Stimulated activated CD8-positive, alpha-beta memory T cell treated with anti-CD3 and anti-CD28 coated beads, Interleukin-7, amount 100 ng/mL, for 24 hours (primary cell): Measurements from ENCODE around the gene FDX2.

Source experiments
- DNase-seq: peaks from one replicate; pipeline ENCODE4 v3.0.0-alpha.2; 2020; ENCODE audit warnings: low read depth

FDX2 gene

GRCh38 chr19:10332965-10333757 is 17.3 kb upstream of the FDX2 start, which contains the start of gene RAVER1:
Gene RAVER1, minus strand, starts transcription at chr19:10333529. Its CDS starts 22 bp downstream, at chr19:10333507.
- DNase-seq: peak; percentile 96

GRCh38 chr19:10332158-10332964 is 16.5 kb upstream of the FDX2 start:
- DNase-seq: no peak

- DNase-seq: no peak
Observed at GRCh38 chr19:10329555-10329954, 13.7 kb upstream of the FDX2 start.

GRCh38 chr19:10328558-10329429 is 13.0 kb upstream of the FDX2 start:
- DNase-seq: no peak

- no peak for DNase-seq
Observed at GRCh38 chr19:10327793-10328192, 12.0 kb upstream of the FDX2 start.

GRCh38 chr19:10325732-10326131 is 9.9 kb upstream of the FDX2 start:
- no peak for DNase-seq

GRCh38 chr19:10321874-10322835 is 6.3 kb upstream of the FDX2 start:
- no peak for DNase-seq

- no peak for DNase-seq
Observed at GRCh38 chr19:10321417-10321797, 5.6 kb upstream of the FDX2 start.

GRCh38 chr19:10320602-10321416 is 5.0 kb upstream of the FDX2 start:
- no peak for DNase-seq

- no peak for DNase-seq
Observed at GRCh38 chr19:10318807-10319682, 3.2 kb upstream of the FDX2 start.

- DNase-seq: no peak
Observed at GRCh38 chr19:10317857-10318462, 2.1 kb upstream of the FDX2 start.

- no peak for DNase-seq
Observed at GRCh38 chr19:10317045-10317856, 1.4 kb upstream of the FDX2 start.

GRCh38 chr19:10316229-10317044 is 622 bp upstream of the FDX2 start:
- DNase-seq: no peak

- no peak for DNase-seq
Observed at GRCh38 chr19:10309423-10309822, 6.4 kb downstream of the FDX2 start, which contains the start of gene ZGLP1. Gene ZGLP1, minus strand, starts transcription at chr19:10309815.

- DNase-seq: no peak
Observed at GRCh38 chr19:10306327-10306726, 9.5 kb downstream of the FDX2 start.

- DNase-seq: no peak
Observed at GRCh38 chr19:10305139-10305806, 10.5 kb downstream of the FDX2 start.
